Adrenal gland (tissue), 5 donors: ENCODE data around the gene CAMK2A.

Source experiments
- CTCF ChIP-seq, 6 experiments: fragments of 450-650 bp in 4 of 6; fragments of 200-600 bp in 2 of 6; sonication (generic) in 1 of 6; IDR thresholded peaks; 1 replicate in 5 of 6; 2 replicates in 1 of 6; pipeline versions ENCODE4 v1.5.1 to v1.8.0; 2016 to 2021; ENCODE audit warnings: antibody characterized with exemption in 6 of 6, mild to moderate bottlenecking in 2 of 6, moderate library complexity in 1 of 6
- POLR2A ChIP-seq, 2 donors: fragments of 450-650 bp; IDR thresholded peaks; one replicate each; pipeline ENCODE4 v1.6.1; 2017; ENCODE audit warnings: antibody characterized with exemption in 2 of 2, mild to moderate bottlenecking in 2 of 2, moderate library complexity in 1 of 2
- donor health status: DM: no; HTN: no; CAD: no.

- TF ChIP-seq CTCF (IDR thresholded peaks at IDR 0.05) = no peak
- no peak for TF ChIP-seq POLR2A (IDR thresholded peaks at IDR 0.05)
Observed at GRCh38 chr5:150266871-150267291, 22.7 kb downstream of the CAMK2A start.
